22Rv1 (cell line): ENCODE measurements around the gene KCNIP1.

Experiments
- H3K27ac ChIP-seq: fragments of 450-650 bp; 2 replicates; pipeline ENCODE4 v1.5.1; 2017
- CTCF ChIP-seq: fragments of 450-650 bp; IDR thresholded peaks from 2 replicates; pipeline ENCODE4 v1.5.1; 2017; ENCODE audit warnings: mild to moderate bottlenecking
- ZFX ChIP-seq: fragments of 450-650 bp; IDR thresholded peaks from 2 replicates; pipeline ENCODE4 v1.6.1; 2017; ENCODE audit warnings: antibody characterized with exemption, borderline replicate concordance

KCNIP1 gene

GRCh38 chr5:170681013-170681433 is 177.2 kb downstream of the KCNIP1 start:
- TF ChIP-seq CTCF (no peak), ZFX (no peak)
- H3K27ac ChIP-seq = no peak overlapping the region

GRCh38 chr5:170691657-170692056 is 187.8 kb downstream of the KCNIP1 start:
- H3K27ac ChIP-seq = no peak overlapping the region
- TF ChIP-seq ZFX = no peak
- no peak for TF ChIP-seq CTCF

GRCh38 chr5:170693701-170694100 is 189.9 kb downstream of the KCNIP1 start:
- no peak overlapping the region for H3K27ac ChIP-seq
- TF ChIP-seq CTCF (no peak), ZFX (no peak)

GRCh38 chr5:170694911-170695310 is 191.1 kb downstream of the KCNIP1 start:
- TF ChIP-seq CTCF (no peak), ZFX (no peak)
- H3K27ac ChIP-seq = no peak overlapping the region

- TF ChIP-seq ZFX (no peak), CTCF (no peak)
- no peak overlapping the region for H3K27ac ChIP-seq
These were observed 193.2 kb downstream of the KCNIP1 start for GRCh38 chr5:170697031-170697430.

GRCh38 chr5:170700503-170700902 is 196.7 kb downstream of the KCNIP1 start:
- no peak overlapping the region for H3K27ac ChIP-seq
- TF ChIP-seq CTCF (no peak), ZFX (no peak)

GRCh38 chr5:170701334-170701733 is 197.5 kb downstream of the KCNIP1 start:
- TF ChIP-seq ZFX (no peak), CTCF (no peak)
- no peak overlapping the region for H3K27ac ChIP-seq
